Measurements from ENCODE around the gene GRHL1. TPM values are rescaled to one million over a fixed set of nuclear protein-coding genes. Genes with fewer than 3 reads are reported as not detected.
A peak's percentile ranks its signal among the peaks of the same experiment; 100 is the strongest.

The GRHL1 gene
- total RNA-seq, 4 donors from 2014 or later, result 1.3 to 6.6 (median 1.5) TPM; not detected in 1

DNA sequence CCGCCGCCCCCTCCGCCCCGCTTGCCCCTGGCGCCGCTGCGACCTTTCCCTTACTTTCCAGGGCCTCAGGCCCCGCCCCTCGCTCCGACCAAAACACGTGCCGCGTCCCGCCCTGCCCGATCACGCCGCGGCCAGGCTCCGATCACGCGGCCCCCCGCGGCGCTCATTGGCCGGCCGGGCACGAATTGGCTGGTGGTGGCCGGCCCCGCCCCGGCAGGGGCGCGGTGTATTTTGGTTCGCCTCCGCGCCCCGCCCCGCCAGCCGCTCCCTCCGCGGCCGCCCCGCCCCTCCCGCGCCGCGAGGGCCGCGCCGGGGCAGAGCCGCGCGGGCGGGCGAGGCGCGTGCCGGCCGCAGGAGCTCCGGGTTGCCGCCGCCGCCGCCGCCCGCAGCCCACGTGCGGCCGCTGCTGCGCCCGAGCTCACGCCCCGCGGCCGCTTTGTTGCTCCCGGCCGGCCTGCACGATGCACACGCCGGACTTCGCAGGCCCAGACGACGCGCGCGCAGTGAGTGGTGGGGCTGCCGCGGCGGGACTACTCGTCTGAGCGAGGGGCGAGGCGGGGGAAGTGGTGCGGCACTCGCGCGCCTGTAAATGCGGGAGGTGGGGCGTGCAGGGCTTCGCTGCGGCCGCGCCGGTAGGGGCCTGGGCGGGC, 91.9 kb downstream of the GRHL1 start, which contains the start of gene KLF11:
TSS of gene KLF11 (plus strand) at position 295 of the 650 bp plus-strand sequence. CDS start at position 462, 167 bp downstream.
- no peaks in the 10 kb centered on the region for H3K9me3 ChIP-seq
- peaks cover 0 to 9% (median 0%) of the 10 kb centered on the region in 3 donors for H3K36me3 ChIP-seq
- H3K4me1 ChIP-seq, result peaks cover 0 to 20% (median 2%) of the 10 kb centered on the region in 4 donors
- DNase-seq, result peak; percentile 88 to 96 (median 95)
- H3K4me3 ChIP-seq, result peak within 1 kb of the TSS; percentile 51 to 90 (median 70)
- TF ChIP-seq, protein P1, sequence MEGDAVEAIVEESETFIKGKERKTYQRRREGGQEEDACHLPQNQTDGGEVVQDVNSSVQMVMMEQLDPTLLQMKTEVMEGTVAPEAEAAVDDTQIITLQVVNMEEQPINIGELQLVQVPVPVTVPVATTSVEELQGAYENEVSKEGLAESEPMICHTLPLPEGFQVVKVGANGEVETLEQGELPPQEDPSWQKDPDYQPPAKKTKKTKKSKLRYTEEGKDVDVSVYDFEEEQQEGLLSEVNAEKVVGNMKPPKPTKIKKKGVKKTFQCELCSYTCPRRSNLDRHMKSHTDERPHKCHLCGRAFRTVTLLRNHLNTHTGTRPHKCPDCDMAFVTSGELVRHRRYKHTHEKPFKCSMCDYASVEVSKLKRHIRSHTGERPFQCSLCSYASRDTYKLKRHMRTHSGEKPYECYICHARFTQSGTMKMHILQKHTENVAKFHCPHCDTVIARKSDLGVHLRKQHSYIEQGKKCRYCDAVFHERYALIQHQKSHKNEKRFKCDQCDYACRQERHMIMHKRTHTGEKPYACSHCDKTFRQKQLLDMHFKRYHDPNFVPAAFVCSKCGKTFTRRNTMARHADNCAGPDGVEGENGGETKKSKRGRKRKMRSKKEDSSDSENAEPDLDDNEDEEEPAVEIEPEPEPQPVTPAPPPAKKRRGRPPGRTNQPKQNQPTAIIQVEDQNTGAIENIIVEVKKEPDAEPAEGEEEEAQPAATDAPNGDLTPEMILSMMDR (IDR thresholded peaks at IDR 0.05), result no peak
- TF ChIP-seq POLR2A (IDR thresholded peaks at IDR 0.05), result peak in 1 of 2 donors; percentile 50
- peak within 1 kb of the TSS; percentile 92 to 100 (median 95) for H3K27ac ChIP-seq
- no peaks in the 10 kb centered on the region for H3K27me3 ChIP-seq

DNA sequence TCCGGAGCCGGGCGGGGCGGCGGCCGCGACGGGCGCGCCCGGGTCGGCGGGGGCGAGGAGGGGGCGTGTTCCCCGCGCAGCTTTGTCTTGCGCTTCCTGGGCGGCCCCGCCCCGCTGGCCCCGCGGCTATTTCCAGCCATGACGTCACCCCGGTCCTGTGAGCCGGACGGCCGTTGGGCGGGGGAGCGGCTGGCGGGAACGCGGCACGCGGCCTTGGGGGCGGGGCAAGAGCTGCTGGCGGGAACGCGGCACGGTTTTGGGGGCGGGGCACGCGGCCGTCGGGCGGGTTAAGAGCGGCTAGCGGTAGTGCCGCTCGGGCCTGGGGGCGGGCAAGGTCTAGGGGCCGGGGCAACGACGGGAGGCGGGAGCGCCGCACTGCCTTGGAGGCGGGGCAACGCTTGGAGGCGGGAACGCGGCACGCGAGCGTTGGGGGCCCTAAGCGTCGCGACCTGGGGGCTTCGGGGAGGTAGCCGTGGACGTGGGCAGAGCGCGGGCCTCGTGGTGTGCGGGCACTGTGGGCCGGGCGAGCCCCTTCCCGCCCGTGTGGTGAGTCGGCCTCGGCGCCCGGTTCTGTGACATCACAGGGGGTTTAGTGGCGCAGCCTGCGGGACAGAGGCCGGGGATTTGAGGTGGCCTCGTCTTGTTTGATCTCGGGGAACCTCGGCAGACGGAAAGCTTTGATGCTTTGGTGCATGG, 92.6 kb downstream of the GRHL1 start:
- peak; percentile 93 to 99 (median 97) for DNase-seq
- peaks cover 0 to 24% (median 2%) of the 10 kb centered on the region in 4 donors for H3K4me1 ChIP-seq
- peaks cover 0 to 11% (median 0%) of the 10 kb centered on the region in 3 donors for H3K36me3 ChIP-seq
- TF ChIP-seq, protein P1 (IDR thresholded peaks at IDR 0.05), result no peak
- TF ChIP-seq POLR2A (IDR thresholded peaks at IDR 0.05), result no peak
- peak overlapping the region; percentile 51 to 90 (median 70) for H3K4me3 ChIP-seq
- H3K9me3 ChIP-seq, result no peaks in the 10 kb centered on the region
- peak overlapping the region; percentile 92 to 100 (median 95) for H3K27ac ChIP-seq
- H3K27me3 ChIP-seq, result no peaks in the 10 kb centered on the region

DNA sequence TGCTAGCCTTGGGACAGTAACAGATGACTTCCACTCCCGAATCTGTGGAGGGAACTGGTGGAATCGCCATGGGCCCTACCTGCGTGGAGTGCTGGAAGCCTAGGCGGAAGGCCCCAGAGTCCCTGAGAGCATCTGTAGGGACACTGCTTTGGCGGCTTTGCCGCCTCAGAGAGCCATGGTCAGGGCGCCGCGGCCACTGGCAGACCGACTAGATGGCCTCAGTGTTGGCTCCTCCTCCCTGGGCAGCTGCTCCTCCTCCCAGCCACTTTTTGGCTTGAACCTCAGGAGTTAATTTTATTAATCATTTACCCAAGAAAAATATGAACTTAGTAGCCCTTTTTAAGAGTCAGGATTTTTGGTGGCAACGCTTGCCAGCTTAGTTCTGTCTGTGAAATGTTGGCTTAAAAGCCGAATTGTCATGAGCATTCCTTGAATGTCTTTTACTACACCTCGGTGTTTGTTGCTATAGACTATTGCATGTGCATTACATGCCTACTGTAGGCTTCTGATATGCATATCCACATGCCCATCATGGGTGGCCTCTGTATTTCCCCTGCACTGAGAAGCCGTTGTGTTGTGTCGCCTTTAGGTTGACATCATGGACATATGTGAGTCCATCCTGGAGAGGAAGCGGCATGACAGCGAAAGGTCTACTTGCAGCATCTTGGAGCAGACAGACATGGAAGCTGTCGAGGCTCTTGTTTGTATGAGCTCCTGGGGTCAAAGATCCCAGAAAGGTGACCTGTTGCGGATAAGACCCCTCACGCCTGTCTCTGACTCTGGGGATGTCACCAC, 94.3 kb downstream of the GRHL1 start:
- Histone ChIP-seq H3K4me3 (no peak overlapping the region), H3K9me3 (no peaks in the 10 kb centered on the region), H3K36me3 (peaks cover 0 to 11% (median 0%) of the 10 kb centered on the region in 3 donors), H3K27me3 (no peaks in the 10 kb centered on the region), H3K27ac (peak overlapping the region in 1 of 4 donors; percentile 98), H3K4me1 (peaks cover 0 to 32% (median 2%) of the 10 kb centered on the region in 4 donors)
- no peak for TF ChIP-seq POLR2A (IDR thresholded peaks at IDR 0.05)
- TF ChIP-seq, protein P1 (IDR thresholded peaks at IDR 0.05), result no peak
- DNase-seq, result no peak

DNA sequence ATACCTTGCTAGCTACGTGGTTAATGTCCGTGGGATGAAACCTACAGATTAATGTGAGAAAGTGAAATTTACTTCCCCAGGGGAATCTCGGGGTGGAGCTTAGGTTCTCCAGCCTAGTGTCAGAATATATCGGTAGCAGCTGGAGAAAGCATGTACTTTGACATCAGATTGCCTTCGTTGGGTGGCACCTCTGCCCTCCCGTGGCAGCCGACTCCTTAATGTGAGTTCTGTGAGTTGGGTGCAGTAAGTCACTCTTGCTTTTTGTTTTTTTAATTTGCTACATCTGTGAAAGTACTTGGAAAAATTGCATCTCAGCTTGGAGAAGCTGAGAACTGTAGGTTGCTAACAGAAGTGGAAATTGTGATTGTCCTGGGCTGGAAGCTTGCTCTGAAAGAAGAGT, 95.4 kb downstream of the GRHL1 start:
- Histone ChIP-seq H3K9me3 (no peaks in the 10 kb centered on the region), H3K36me3 (peaks cover 0 to 17% (median 0%) of the 10 kb centered on the region in 3 donors), H3K27me3 (no peaks in the 10 kb centered on the region), H3K4me3 (no peak overlapping the region), H3K27ac (no peak overlapping the region), H3K4me1 (peaks cover 0 to 29% (median 2%) of the 10 kb centered on the region in 4 donors)
- no peak for TF ChIP-seq POLR2A (IDR thresholded peaks at IDR 0.05)
- TF ChIP-seq, protein P1 (IDR thresholded peaks at IDR 0.05), result peak in 3 of 6 experiments; percentile 11 to 33 (median 12)
- DNase-seq, result no peak
